Osteocyte (in vitro differentiated cells): Measurements from ENCODE around the gene NAA25. TPM values are rescaled to one million over a fixed set of nuclear protein-coding genes. Genes with fewer than 3 reads are reported as not detected.

Experiments
- DNase-seq: peaks from one replicate; pipeline ENCODE4 v3.0.0; 2021; ENCODE audit warnings: mixed read lengths; ENCODE audit not compliant: unreplicated experiment; ENCODE audit errors: extremely low spot score
- H3K27ac Mint-ChIP-seq: one replicate; pipeline ENCODE4 v1.8.0; 2021; ENCODE audit warnings: mild to moderate bottlenecking, mixed read lengths; ENCODE audit not compliant: unreplicated experiment
- H3K27me3 Mint-ChIP-seq: one replicate; pipeline ENCODE4 v1.8.0; 2021; ENCODE audit warnings: mixed read lengths; ENCODE audit not compliant: unreplicated experiment
- H3K36me3 Mint-ChIP-seq: one replicate; pipeline ENCODE4 v1.8.0; 2021; ENCODE audit warnings: mixed read lengths; ENCODE audit not compliant: unreplicated experiment
- H3K4me1 Mint-ChIP-seq: one replicate; pipeline ENCODE4 v1.8.0; 2021; ENCODE audit warnings: mixed read lengths; ENCODE audit not compliant: unreplicated experiment
- H3K4me3 Mint-ChIP-seq: one replicate; pipeline ENCODE4 v1.8.0; 2021; ENCODE audit warnings: mild to moderate bottlenecking, moderate library complexity, mixed read lengths; ENCODE audit not compliant: unreplicated experiment
- H3K9me3 Mint-ChIP-seq: one replicate; pipeline ENCODE4 v1.8.0; 2021; ENCODE audit warnings: mixed read lengths; ENCODE audit not compliant: unreplicated experiment
- total RNA-seq: library from RNA; stranded (reverse); gene quantifications from 2 replicates; pipeline ENCODE4 v1.2.1, GENCODE V29; 2021
- TF ChIP-seq, protein P1 (sequence below): fragments of 200-600 bp; sonication (generic); IDR thresholded peaks from 2 replicates; pipeline ENCODE4 v1.5.0; 2021; ENCODE audit warnings: antibody characterized with exemption, mild to moderate bottlenecking, moderate library complexity

Gene NAA25
- total RNA-seq, 1 donor from 2014 or later = 22.7 TPM

DNA sequence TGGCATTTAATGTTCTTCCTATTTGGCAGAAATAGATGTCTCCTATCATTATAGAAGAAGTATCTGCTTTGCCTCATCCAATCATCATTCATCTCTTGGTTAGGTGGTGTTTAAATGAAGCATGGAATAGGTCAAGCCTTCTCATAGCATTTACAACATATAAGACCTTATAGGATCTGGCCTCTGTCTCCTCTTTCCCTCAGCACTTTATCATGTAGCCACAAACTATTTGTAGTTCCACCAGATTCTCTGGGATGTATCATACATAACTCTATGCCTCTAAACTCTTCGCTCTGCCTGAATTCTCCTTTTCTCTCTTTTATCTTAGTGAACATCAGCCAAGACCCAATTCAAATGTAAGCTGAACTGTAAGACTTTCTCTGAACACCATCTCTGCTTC, 20.7 kb downstream of the NAA25 start:
- no peaks in the 10 kb centered on the region for H3K27me3 Mint-ChIP-seq
- no peak for DNase-seq
- no peak overlapping the region for H3K27ac Mint-ChIP-seq
- peaks cover 30% of the 10 kb centered on the region for H3K36me3 Mint-ChIP-seq
- no peak overlapping the region for H3K4me3 Mint-ChIP-seq
- no peaks in the 10 kb centered on the region for H3K4me1 Mint-ChIP-seq
- no peaks in the 10 kb centered on the region for H3K9me3 Mint-ChIP-seq
- TF ChIP-seq, protein P1, sequence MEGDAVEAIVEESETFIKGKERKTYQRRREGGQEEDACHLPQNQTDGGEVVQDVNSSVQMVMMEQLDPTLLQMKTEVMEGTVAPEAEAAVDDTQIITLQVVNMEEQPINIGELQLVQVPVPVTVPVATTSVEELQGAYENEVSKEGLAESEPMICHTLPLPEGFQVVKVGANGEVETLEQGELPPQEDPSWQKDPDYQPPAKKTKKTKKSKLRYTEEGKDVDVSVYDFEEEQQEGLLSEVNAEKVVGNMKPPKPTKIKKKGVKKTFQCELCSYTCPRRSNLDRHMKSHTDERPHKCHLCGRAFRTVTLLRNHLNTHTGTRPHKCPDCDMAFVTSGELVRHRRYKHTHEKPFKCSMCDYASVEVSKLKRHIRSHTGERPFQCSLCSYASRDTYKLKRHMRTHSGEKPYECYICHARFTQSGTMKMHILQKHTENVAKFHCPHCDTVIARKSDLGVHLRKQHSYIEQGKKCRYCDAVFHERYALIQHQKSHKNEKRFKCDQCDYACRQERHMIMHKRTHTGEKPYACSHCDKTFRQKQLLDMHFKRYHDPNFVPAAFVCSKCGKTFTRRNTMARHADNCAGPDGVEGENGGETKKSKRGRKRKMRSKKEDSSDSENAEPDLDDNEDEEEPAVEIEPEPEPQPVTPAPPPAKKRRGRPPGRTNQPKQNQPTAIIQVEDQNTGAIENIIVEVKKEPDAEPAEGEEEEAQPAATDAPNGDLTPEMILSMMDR = no peak

DNA sequence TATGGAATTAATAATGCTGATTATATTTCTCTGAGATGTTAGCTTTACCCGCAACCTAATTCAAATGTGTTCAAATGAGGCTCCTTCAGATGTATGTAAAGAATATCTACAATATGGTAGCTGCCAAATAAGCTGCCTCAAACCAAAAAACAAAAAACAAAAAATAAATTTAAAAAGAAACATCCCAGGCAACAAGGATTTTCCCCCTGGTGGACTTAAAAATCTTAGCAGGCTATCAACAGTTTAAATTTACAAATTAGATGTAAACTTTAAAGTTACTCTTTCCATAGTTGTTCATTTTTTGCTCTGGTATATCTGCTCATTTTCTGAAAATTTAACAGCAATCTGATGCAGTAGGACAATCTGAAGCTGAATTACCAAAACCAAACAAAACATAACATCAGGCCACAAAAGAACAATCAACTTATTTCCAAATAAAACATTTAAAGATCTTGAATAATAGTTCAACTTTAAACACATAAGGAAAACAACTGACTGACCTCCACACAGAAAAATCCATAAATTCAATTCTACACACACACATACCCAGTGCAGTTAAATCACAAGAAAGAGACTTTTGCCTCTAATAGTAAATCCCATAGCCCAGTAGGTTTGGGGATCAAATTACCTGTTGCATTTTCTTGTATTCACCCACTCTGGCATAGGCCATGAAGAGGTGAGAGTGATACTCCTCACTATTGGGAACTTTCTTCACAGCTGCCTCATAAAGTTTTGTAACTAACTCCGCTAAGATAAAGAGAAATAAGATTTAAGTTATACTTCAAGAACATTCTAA, 21.3 kb downstream of the NAA25 start:
- no peaks in the 10 kb centered on the region for H3K4me1 Mint-ChIP-seq
- peak overlapping the region; percentile 2 for H3K27ac Mint-ChIP-seq
- H3K27me3 Mint-ChIP-seq = no peaks in the 10 kb centered on the region
- H3K9me3 Mint-ChIP-seq = no peaks in the 10 kb centered on the region
- no peak overlapping the region for H3K4me3 Mint-ChIP-seq
- H3K36me3 Mint-ChIP-seq = peaks cover 29% of the 10 kb centered on the region
- TF ChIP-seq, protein P1 = peak; percentile 26
- DNase-seq = no peak

DNA sequence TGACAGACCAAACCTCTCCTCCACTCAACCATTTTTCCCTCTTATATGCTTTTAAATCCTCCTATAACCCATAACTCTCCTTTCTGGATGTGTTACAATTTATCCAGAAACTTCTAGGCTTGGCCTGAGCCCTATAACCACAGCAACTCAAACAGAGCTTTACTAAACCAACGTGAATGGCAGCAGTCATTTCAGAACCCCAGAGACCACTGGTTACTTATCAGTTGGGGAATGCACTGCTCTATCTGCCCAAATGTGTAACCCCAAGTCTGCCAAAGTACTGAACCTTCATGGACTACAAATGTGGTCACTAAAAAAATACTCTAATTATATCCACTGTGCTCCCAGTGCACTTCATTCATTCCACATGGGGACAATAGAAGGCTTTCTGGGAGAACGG, 42.0 kb downstream of the NAA25 start:
- TF ChIP-seq, protein P1 = no peak
- Mint-ChIP-seq H3K9me3 (no peaks in the 10 kb centered on the region), H3K27ac (no peak overlapping the region), H3K4me3 (no peak overlapping the region), H3K4me1 (no peaks in the 10 kb centered on the region), H3K36me3 (peaks cover 39% of the 10 kb centered on the region), H3K27me3 (no peaks in the 10 kb centered on the region)
- DNase-seq = no peak

DNA sequence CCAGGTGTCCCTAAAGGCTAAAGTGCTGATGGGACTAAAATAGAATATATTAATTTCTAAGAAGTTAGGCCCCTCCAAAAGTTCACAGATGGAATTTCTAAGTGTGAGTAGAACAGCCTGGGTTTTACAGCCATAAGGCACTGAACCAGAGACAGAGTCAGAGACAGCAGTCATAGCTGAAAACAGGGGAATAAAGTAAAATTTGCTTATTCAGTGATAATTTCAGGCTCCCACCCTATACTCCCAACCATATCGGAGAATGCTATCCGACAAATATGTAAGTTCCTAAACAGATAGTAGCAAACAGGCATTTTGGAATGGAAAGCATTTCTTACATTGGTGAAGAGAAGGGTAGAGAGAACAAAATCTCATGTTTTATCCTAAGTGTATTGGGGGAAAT, 45.3 kb downstream of the NAA25 start:
- Mint-ChIP-seq H3K27me3 (no peaks in the 10 kb centered on the region), H3K9me3 (no peaks in the 10 kb centered on the region), H3K36me3 (peaks cover 43% of the 10 kb centered on the region), H3K4me1 (no peaks in the 10 kb centered on the region), H3K4me3 (no peak overlapping the region), H3K27ac (no peak overlapping the region)
- no peak for DNase-seq
- TF ChIP-seq, protein P1 = no peak

DNA sequence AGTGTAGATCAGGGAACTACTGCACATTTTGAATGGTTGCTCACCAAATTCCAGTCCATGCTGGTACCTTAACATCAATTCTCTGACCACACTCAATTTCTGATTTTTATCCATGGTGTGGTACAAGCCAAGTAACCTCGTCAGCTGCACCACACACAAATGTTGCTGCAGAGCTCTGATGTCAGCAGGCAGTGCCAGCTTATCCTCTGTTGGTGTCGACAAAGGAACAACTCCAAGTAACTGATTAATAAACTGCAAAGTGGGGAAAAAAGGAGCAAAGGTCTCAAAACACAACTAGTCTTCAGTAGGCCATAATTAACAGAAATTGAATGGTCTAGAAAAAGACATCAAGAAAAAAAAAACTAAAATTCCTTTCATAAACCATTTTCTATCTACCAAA, 47.4 kb downstream of the NAA25 start:
- Mint-ChIP-seq H3K27me3 (no peaks in the 10 kb centered on the region), H3K36me3 (peaks cover 40% of the 10 kb centered on the region), H3K4me1 (no peaks in the 10 kb centered on the region), H3K27ac (no peak overlapping the region), H3K9me3 (no peaks in the 10 kb centered on the region), H3K4me3 (no peak overlapping the region)
- TF ChIP-seq, protein P1 = no peak
- no peak for DNase-seq
